AG20443 (cell line): Measurements from ENCODE around the gene UBQLNL.

Experiments used
- DNase-seq: peaks from one replicate; pipeline ENCODE4 v3.0.0; 2012; ENCODE audit warnings: low spot score, mixed read lengths

UBQLNL gene

GRCh38 chr11:5507933-5508305, 8.6 kb downstream of the UBQLNL start:
- no peak for DNase-seq

- DNase-seq, result no peak
Measured at GRCh38 chr11:5507177-5507932, 9.1 kb downstream of the UBQLNL start.

GRCh38 chr11:5505363-5506048, 11.0 kb downstream of the UBQLNL start:
- DNase-seq, result no peak

GRCh38 chr11:5504403-5504921, 12.0 kb downstream of the UBQLNL start:
- DNase-seq, result no peak

GRCh38 chr11:5500393-5500801, 16.1 kb downstream of the UBQLNL start:
- no peak for DNase-seq

- no peak for DNase-seq
Measured at GRCh38 chr11:5499671-5500070, 16.8 kb downstream of the UBQLNL start.

GRCh38 chr11:5489576-5490357, 26.7 kb downstream of the UBQLNL start:
- DNase-seq, result no peak

GRCh38 chr11:5488798-5489399, 27.6 kb downstream of the UBQLNL start:
- no peak for DNase-seq

- no peak for DNase-seq
Measured at GRCh38 chr11:5488385-5488784, 28.1 kb downstream of the UBQLNL start, which contains the start of gene OR52D1. TSS of gene OR52D1 (plus strand) at chr11:5488685. CDS start at chr11:5488707, 22 bp downstream.

GRCh38 chr11:5486421-5486820, 30.1 kb downstream of the UBQLNL start:
- DNase-seq, result no peak

GRCh38 chr11:5486003-5486402, 30.5 kb downstream of the UBQLNL start:
- DNase-seq, result no peak

- peak; percentile 70 for DNase-seq
Measured at GRCh38 chr11:5476186-5476819, 40.2 kb downstream of the UBQLNL start.

- no peak for DNase-seq
Measured at GRCh38 chr11:5473921-5474320, 42.6 kb downstream of the UBQLNL start.

- no peak for DNase-seq
Measured at GRCh38 chr11:5467527-5467926, 49.0 kb downstream of the UBQLNL start.
